GM18873 (cell line): ENCODE measurements around the gene FAM20C.
"Not testable (repeated sequence)": the region's sequence is repeated elsewhere in the genome, so short reads cannot be mapped to it uniquely, and the experiment has no call there.

Source experiments
- ATAC-seq: cut with Tn5 transposase; IDR thresholded peaks from one replicate; pipeline ENCODE4 v1.9.1; 2021; ENCODE audit warnings: mild to moderate bottlenecking, moderate library complexity, moderate number of reproducible peaks; ENCODE audit not compliant: unreplicated experiment, low FRiP score

FAM20C gene

GRCh38 chr7:235576-236395 lies 43.4 kb downstream of the FAM20C start:
- ATAC-seq = no peak

GRCh38 chr7:236967-237366 lies 44.6 kb downstream of the FAM20C start:
- no peak for ATAC-seq

GRCh38 chr7:237385-237784 lies 45.0 kb downstream of the FAM20C start:
- ATAC-seq = no peak

DNA sequence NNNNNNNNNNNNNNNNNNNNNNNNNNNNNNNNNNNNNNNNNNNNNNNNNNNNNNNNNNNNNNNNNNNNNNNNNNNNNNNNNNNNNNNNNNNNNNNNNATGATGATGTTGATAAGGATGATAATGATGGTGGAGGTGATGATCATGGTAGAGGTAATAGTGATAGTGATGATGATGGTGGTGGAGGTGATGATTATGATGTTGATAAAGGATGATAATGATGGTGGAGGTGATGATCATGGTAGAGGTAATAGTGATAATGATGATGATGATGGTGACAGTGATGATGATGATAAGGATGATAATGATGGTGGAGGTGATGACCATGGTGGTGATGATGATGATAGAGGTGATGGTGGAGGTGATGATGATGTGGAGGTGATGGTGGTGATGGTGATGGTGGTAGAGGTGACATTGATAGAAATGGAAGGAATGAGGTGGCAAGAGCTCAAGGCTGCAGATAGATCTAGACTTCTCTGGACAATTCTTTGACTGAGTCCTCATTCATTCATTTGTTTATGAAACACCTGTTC lies 47.8 kb downstream of the FAM20C start:
- no peak for ATAC-seq

- no peak for ATAC-seq
These were observed 48.6 kb downstream of the FAM20C start for GRCh38 chr7:240887-241421.

- no peak for ATAC-seq
These were observed 49.1 kb downstream of the FAM20C start for GRCh38 chr7:241513-241912.

- ATAC-seq = not testable (repeated sequence)
These were observed 50.6 kb downstream of the FAM20C start for GRCh38 chr7:242826-243579.

GRCh38 chr7:243580-243978 lies 51.2 kb downstream of the FAM20C start:
- ATAC-seq = not testable (repeated sequence)

GRCh38 chr7:244974-245373 lies 52.6 kb downstream of the FAM20C start:
- no peak for ATAC-seq

DNA sequence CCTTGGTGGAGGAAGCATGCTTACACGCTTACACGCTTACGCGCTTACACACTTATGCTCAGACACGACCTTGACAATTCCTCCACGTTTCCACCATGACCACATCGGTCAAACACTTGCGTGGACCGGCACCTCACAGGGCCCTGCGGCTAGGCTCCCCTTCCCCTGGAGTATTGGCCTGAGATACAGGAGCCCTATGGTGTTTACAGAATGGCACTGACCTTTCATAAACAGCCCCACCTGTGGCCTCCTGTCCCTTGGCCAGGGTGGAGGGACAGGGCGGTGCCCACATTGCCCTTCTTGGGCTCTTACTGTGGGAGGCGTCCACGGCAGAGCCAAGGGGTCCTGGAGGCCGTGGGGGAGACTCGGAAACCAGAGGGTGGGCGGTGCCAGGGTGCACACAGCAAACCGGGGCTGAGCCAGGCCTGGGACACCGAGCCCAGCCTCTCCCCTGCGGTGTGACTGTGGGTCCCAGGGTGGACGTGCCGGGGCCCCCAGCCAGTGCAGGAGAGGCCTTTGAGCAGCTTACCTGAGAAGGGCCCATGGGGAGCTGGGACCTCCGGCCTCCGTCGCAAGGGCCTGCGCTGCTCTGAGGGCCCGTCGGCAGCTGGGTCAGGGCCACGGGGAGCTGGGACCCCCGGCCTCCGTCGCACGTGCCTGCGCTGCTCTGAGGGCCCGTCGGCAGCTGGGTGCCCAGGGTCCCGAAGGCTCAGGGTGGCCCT lies 53.4 kb downstream of the FAM20C start:
- ATAC-seq = no peak

DNA sequence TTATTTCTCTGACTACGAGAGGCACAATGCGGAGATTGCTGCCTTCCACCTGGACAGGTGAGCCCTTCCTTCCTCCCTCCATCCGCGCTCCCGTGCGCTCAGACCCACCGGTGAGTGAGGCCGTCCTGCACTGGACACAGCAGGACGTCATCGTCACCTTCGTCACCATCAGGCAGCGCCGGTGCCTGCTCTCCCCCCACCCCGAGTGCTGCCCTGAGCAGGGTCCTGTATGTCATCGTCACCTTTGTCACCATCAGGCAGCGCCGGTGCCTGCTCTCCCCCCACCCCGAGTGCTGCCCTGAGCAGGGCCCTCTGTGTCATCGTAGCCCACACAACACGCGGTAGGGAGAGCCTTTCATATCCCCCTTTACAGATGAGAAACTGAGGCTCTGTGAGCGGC lies 54.1 kb downstream of the FAM20C start:
- no peak for ATAC-seq

- ATAC-seq = no peak
These were observed 54.8 kb downstream of the FAM20C start for GRCh38 chr7:247181-247580.

GRCh38 chr7:247636-248035 lies 55.3 kb downstream of the FAM20C start:
- no peak for ATAC-seq

DNA sequence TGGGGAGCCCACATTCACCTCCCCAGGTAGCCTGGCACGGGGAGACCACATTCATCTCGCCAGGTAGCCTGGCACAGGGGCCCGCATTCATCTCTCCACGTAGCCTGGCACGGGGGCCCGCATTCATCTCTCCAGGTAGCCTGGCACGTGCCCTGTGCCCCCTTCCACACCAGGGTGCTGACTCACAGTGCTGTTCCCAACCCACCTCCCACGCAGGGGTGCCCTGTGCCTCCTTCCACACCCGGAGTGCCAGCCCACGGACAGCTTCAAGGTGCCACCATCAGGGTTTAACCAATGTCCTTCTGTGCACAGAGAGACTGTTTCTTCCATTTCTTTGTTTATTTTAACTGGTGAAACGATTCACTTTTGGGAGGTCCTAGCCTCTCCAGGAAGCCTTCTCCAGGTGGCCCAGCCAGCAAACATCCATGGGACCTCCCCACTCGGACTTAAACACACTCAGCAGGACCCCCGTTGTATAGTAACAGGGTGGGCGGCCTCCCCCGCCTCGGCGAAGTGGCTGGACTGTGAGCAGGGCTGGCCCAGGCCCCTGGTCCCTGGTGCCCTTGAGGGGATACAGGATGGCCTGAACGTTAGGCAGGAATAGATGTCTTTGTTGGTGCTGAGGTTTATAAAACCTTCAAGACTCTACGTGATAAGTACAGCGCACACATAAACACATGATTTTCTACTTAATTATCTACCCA lies 56.5 kb downstream of the FAM20C start:
- no peak for ATAC-seq

- ATAC-seq = no peak
These were observed 57.6 kb downstream of the FAM20C start for GRCh38 chr7:249989-250388.

DNA sequence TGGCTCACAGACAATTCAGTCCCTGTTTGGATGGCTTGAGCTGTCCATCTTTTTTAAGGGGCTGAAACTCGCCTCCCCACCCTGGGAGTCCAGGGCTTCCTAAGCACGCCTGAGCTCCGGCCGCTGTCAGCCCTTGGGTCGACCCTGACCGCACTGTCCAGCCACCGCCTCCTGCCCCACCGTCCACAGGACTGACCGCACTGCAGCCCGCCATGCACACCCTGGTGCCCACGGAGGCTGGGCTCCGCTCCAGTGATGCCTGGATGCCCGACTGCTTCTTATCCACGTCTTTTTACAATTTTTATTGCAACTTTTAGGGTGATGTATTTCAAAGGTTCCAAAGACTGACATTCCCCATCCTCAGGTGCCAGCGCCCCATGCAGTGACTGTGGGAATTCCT lies 58.2 kb downstream of the FAM20C start:
- no peak for ATAC-seq

GRCh38 chr7:251005-251404 lies 58.6 kb downstream of the FAM20C start:
- ATAC-seq = no peak

GRCh38 chr7:251446-252175 lies 59.2 kb downstream of the FAM20C start:
- no peak for ATAC-seq

GRCh38 chr7:252216-252965 lies 60.0 kb downstream of the FAM20C start:
- no peak for ATAC-seq
